NCI-H2227 (cell line): ENCODE results near the gene ZDHHC14.
"Not testable (repeated sequence)": the region's sequence is repeated elsewhere in the genome, so short reads cannot be mapped to it uniquely, and the experiment has no call there.

Experiments
- DNase-seq: peaks from one replicate; lab custom pipeline; 2025; ENCODE audit not compliant: unreplicated experiment; lab: John Stamatoyannopoulos, UW

Gene ZDHHC14

DNA sequence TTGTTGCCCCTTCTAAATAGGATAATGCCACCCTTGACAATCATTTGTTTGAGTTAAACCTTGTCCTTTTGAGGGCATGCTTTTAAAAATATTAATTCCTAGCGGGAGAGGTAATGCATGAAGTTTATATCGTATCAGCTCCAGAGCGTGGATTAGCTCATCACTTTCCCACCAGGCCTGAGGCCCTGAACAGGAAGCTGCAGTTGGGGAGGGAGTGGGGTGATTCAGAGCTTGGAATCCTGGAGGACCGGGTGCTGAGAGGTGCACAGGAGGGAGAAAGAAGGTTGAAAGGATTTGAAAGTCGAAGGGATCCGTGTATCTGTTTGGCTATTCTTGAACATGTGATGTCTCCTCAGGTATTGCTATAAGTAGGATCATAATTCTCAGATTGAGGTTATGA lies 25.0 kb downstream of the ZDHHC14 start:
- no peak for DNase-seq

DNA sequence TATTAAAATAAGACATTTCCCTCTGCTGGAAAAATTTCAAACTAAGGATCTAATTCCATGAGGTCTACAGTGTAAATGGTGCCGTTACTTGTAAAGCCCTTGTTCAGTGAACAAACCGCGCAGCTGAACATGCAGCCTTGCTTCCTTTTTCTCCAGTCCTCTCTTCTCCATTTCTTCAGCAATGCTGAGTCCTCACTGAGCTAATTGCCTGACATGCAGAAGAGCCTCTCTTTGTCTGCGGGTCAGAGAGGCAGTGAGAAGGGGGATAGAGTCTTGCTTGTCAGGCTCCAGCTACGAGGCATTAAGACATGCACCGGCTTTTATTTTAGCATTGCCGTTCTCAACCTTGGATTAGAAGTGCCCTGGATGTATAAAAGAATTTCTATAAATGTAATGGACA lies 25.7 kb downstream of the ZDHHC14 start:
- no peak for DNase-seq

DNA sequence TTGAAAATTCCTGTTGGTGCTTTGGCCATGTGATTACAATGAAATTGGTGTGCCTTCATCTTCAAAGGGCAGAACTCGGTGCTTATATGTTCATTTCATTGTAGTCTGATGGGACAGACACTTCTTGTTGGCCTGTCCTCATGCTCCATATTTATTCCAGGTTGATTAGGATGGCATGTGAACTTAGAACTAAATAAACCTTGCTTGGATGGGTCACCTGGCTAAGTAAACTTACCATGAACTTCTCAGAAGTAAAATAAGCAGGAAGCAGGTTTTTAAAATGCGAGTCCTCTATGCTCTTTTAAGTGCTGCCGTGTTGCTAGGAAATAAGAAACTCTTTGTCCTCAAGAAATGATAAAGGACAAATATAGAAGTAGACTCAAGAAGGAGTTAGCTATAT lies 26.7 kb downstream of the ZDHHC14 start:
- DNase-seq: no peak

DNA sequence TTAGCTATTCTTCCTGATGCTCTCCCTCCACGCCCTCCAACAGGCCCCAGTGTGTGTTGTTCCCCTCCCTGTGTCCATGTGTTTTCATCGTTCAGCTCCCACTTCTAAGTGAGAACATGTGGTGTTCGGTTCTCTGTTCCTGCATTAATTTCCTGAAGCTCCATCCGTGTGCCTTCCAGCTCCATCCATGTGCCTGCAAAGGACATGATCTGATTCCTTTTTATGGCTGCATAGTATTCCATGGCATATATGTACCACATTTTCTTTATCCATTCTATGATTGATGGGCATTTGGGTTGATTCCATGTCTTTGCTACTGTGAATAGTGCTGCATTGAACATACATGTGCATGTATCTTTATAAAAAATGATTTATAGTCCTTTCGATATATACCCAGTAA lies 27.4 kb downstream of the ZDHHC14 start:
- DNase-seq: not testable (repeated sequence)

DNA sequence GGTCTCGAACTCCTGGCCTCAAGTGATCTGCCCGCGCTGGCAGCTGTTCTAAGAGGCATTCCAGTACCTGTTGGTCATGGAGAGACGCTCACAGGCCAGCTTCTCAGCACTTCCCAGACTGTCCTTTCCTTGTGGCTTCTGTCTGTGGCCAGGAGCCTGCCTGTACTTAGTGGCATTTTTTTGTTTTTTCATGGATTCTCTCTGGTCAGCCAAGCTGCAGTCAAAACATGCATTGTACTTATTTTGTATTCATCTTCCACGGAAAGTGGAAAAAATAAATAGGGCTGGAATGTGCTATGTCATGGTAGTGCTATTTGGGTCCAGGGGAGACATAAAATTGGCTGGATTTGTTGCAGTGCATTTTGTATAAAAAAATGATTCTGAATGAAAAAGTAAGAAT lies 29.1 kb downstream of the ZDHHC14 start:
- no peak for DNase-seq

DNA sequence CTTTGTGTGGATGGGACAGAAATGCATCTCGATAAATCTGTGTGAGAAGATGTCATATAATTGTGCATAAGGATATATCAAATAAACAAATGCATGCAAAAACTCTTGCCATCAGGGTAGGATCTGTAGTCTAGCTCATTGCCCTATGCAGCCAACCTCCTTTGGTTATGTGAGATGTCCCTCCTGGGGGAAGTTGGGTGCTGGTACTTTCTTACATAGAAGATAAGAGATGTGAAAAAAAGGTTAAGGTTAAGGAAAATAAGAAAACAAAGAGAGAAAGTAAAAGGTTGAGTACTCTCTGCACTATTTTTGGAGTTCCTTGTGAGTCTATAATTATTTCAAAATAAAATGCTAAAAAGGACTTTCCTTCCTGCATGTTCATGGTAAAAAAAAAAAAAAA lies 30.4 kb downstream of the ZDHHC14 start:
- DNase-seq: no peak

DNA sequence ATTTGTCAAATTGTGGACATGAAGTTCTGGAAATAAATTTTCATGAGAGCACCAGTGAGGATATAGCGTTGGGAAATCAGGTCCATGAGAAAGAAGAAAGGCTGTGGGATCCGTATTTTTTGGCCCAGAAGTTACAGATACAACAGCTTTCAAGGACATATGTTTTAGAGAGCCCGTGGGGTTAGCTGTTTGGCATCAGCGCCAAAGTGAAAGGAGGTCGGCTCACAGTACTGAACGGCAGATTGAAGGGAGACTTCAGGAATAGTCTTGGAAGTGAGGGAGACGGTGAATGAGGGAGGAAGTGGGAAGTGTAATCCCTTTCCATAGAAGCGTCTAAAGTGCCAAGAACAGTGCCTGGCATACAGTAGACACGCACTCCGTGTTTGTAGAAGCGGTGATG lies 31.8 kb downstream of the ZDHHC14 start:
- DNase-seq: no peak

DNA sequence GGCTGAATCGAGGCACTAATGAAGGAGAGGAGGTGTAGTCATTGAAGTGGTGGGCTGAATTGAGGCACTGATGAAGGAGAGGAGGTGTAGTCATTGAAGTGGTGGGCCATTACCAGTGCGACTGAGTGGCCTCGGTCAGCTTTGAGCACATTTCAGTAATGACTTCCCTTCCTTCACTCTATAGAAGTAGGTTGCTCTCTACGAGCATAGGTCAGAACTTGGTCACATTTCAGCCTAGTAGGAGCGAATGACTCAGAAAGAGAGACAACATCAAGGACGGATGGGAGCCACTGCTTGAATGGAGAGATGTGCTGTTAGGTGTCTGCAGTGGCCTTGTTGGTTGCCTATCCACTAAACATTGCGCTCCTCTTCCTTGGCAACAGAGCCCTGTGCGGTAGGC lies 39.5 kb downstream of the ZDHHC14 start:
- no peak for DNase-seq

DNA sequence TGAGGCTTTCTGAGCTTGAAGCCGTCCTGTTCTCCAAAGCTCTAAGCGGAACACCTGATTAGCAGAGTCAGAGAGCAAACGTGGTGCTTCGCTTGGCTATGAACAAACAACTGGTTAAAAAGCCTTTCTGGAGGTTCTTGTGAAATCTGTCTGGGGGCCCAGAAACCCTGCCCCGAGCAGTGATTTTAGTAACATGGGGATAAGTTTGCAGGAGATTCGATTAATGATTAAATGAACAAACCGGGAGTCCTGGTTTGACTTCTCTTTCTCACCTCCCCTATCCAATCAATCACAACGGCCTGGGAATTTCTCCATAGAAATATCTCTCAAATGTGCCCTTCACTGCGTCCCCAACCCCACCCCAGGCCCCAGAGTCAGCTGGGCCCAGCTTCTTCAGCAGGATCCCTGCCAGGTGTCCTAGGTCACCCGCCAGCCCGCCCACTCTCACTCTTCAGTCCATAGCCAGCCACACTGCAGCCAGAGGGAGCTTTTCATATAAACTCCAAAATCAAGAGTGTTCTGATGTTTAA lies 43.6 kb downstream of the ZDHHC14 start:
- DNase-seq: no peak

DNA sequence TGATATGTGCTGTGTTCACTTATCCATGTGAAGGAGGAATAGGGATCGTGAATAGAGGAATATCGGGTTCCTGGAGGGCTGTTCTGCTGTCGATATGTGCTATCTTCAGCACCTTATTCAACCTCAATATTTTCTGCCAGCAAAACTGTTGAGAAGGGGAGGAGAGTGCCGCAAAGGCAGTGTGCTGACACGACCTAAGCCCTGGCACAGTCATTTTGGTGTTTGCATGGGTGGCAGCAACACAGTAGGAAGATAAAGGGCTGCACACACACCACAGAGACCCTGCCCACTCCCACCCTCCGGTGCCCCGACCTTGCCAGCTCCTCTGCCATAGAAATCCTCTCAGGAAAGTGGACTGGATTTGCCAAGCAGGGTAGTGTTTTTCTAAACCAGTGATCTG lies 47.0 kb downstream of the ZDHHC14 start:
- no peak for DNase-seq

DNA sequence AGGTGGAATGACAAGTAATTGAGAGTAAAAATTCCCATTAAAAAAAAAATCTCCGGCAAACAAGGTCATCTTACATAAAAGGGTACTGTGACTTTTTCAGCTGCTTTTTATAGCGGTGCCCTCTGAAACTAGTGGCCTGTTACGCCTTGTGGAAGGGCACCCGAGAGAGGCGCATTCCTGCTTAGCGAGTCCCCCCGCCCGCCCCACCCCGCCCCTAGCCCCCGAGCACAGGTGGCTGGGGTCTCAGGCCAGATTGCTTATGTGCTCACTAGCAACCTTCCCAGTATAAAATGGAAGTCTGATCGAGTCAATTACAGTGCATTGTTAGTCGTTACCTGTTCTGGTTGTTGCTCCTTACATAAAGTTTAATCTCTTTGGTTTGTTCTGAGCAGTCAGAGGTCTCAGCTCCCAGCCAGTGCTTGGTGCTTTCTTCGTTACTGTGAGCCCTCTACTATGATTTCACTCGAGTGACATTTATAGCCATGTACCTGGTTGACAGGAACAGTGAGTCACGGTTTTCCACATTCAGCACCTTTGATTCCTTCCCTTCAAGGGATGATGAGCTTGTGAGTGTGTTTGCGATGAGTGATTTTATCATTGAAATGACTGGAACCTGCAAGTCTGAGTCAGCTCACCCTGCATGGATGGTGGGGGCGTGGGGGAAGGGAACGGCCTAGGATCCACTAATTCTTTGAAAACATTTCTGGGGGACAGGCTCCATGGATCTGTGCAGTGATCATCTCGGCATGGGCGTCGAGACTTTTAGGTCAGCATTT lies 47.6 kb downstream of the ZDHHC14 start:
- DNase-seq: no peak

DNA sequence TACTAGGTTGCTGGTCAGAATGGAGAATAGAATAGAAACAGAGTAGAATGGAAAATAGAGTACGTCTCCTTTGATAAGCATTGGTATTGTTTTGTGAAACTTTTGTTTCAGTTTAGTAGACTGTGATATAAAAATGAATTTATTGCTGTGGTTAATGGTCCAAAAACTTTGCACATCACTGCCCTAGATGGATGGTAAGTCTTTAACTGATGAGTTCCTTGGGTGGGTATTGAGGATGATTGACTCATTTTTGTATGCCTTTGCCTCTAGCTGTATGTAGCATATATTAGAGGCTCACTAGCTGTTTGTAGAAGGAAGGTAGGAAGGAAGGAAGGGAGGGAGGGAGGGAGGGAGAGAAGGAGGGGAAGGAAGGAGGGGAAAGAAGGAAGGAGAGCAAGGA lies 48.3 kb downstream of the ZDHHC14 start:
- DNase-seq: no peak

DNA sequence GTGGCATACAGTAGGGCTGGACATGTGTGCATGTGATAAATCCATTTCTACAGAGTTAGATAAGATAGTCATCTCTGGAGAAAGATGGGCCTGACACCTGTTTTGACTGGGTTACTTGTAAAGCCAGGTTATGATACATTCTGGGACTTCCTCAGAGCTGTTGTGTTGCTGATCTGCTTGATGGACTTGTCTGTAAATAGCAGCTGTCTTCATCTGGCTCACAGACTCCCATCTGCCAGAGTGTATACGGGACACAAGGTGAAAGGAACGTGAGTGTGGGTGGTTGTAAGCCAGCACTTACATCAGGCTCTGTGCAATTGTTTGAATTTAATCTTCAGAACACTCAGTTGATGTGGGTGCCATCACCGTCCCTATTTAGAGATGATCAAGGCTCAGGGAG lies 49.8 kb downstream of the ZDHHC14 start:
- no peak for DNase-seq

DNA sequence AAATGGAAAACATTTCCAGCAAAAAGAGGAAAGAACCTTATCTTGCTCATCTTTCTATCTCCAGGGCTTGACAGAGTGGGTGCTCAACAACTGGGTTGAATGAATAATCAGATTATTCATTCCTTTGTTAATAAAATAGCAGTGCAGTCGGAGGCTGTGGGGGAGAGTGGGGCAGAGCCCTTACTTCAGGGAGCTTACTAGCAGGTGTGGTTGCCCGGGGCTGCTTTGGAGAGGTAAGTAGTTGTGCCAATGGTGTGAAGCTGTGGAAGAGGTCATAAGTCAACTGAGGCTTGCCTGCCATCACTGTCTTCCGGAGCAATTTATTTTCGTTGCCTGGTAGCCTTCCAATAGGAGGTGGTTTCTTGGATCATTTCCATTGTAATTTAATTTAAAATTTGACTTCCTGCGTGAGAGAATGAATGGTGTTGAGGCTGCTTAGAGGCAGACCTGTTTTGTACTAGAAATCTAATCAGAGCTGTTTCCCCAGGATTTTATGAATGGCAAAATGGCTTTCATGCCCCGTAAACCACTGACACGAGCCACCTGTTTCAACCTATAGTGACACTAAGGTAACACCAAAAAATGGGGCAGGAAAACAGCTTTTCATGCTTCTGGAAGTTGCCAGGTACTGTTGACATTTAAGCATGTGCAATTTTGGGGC lies 51.4 kb downstream of the ZDHHC14 start:
- no peak for DNase-seq

DNA sequence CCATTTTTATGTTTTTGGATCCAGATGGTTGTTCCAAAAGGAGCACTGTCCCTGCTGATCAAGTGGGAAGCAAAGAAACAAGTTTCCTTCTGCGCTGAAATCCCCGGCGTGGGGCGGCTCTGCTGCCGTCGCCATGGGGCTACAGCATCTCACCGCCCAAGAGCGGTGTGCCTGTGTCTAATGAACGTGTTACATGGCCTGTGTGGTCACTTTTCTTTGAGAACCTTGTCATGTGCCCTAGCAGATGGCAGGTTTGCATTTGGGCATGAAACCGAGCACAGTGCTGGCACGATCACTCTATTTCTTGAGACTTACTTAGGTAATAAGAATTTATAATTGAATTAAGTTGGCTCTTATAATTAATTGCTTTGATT lies 51.9 kb downstream of the ZDHHC14 start:
- DNase-seq: no peak

DNA sequence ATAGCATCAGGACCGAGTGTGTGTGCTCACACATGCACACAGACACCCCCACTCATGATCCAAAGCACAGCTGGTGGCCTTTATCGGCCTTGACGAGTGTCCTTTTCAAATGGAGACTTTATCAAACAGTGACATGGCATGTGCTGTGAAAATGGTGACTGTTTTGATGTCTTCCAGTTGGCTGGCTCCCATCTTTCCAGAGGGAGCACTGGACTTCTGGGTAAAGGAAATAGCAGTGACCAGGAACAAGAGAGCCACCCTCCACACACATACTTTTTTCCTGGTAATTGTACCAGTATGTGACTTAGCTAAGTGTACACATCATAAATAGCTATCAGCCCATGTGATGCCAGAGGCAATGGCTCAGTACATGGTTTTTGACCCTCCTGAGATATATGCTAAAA lies 52.7 kb downstream of the ZDHHC14 start:
- no peak for DNase-seq

DNA sequence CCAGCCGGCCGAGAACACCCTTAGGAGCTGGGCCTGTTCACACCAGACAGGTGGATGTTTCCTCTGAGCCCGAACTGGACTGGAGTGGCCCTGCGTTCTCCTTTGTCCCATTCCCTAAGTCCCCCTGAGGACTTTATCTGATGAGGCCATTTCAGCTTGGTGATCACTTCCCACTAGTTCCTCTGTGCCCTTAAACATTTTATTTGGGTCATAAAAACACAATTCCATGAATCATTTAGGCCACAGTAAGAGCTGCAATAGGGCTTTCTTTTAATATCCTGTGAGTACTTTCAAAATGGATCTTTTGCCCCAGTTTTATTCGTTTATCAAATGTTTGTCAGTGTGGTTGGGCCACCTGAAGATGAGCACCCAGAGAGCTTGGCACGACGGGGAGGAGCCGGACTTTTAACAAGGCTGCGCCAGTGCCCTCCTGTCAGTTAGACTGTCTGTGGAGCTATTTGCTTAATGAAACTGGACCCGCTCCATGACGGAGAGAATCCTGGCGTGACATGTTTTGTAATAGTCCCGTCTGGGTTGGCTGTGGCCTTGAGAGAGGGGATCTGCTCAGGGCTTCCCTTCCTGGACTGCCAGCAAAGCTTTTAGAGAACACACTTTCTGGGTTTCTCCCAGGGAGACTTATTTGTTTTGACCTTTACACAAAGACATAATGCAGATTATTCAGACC lies 53.5 kb downstream of the ZDHHC14 start:
- no peak for DNase-seq

DNA sequence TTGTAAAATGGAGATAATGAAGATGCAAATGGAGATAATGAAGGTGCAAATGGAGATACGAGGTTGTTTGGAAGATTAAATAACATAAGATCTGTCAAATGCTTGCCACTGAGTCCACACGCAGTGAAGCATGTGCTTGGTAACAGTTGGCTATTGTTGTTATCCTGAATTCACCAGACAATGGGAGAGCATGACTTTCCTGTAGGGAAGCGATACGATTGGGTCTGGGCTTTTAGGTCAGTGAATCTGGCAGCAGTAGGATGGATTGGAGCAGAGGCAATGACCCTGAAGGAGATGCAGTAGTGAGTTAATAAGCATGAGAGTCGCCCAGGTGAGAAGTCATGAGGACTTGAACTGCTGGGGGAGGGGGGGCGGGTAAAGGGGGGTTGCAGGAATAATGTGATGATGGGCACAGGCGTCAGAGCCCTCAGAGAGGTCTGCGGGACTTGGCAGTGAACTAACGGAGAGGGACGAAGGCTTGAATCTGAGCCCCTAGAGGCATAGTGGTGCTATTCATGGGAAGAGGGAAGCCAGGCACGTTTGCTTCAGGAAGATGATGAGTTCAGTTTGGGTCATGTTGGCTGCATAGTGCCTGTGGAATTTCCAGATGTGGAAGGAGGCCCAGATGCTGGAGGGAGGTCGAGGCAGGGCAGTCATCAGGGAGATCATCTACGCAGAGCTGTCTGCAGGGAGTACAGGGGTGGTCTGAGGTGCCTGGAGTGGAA lies 55.4 kb downstream of the ZDHHC14 start:
- DNase-seq: no peak

DNA sequence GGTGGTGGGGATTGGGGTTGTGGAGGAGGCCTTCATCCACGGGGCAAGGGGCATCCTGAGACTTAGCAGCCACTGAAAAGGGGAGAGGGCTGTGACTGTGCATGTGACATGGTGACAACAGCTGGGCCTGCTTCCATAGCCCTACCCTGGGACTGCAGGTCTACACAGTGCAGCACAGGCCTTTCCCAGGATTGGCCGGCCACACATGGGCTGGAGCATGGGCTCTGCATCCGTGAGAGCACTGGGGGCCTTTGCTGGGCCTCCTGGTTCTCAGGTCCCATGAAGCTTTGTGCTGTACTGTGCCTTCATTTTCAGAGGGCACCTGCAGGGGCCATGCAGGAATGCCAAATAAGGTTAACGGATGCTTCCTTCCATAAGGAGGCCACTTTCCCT lies 56.0 kb downstream of the ZDHHC14 start:
- no peak for DNase-seq

DNA sequence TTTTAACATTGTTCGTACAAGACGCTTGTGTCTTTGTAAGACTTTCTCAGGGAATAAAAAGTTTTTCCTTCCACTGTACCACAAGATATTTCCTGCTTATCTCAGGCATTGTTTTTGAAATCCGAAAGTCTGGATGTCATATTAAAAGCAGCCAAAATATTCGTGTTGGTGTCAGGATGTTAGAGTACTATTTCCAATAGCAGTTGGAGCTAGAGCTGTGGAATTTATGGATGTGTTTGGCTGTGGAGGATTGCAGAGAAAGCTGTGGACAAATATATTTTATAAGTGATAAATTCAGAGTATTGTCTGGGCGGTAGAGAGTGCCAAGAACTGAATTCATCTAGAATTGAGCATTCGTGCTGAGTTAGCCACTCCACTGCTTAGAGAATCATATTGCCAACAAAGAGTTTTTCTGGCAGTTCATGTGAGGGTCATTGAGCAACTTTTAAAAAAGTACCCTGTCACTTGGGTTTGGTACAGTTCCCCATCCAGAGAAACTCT lies 57.7 kb downstream of the ZDHHC14 start:
- DNase-seq: no peak

DNA sequence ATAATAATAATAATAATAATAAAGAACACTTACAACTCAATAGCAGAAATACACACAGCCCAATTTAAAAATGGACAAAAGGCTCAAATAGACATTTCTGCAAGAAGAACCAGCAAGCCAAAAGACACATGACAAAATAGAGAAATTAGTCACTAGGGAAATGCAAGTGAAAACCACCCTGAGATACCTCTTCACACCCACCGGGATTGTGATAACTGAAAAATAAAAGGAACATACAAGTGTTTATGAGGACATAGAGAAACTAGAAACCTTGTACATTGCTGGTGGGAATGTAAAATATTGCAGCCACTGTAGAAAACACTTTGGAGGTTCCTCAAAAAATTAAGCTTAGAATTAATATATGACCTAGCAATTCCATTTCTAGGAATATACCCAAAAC lies 59.2 kb downstream of the ZDHHC14 start:
- no peak for DNase-seq
